HG02678 (cell line): ENCODE data around the gene TMEM185B.
"Not testable (repeated sequence)": the region's sequence is repeated elsewhere in the genome, so short reads cannot be mapped to it uniquely, and the experiment has no call there.

ENCODE experiments used
- ATAC-seq: cut with Tn5 transposase; IDR thresholded peaks from one replicate; pipeline ENCODE4 v1.9.1; 2021; ENCODE audit warnings: mild to moderate bottlenecking, moderate library complexity; ENCODE audit not compliant: unreplicated experiment

The TMEM185B gene

DNA sequence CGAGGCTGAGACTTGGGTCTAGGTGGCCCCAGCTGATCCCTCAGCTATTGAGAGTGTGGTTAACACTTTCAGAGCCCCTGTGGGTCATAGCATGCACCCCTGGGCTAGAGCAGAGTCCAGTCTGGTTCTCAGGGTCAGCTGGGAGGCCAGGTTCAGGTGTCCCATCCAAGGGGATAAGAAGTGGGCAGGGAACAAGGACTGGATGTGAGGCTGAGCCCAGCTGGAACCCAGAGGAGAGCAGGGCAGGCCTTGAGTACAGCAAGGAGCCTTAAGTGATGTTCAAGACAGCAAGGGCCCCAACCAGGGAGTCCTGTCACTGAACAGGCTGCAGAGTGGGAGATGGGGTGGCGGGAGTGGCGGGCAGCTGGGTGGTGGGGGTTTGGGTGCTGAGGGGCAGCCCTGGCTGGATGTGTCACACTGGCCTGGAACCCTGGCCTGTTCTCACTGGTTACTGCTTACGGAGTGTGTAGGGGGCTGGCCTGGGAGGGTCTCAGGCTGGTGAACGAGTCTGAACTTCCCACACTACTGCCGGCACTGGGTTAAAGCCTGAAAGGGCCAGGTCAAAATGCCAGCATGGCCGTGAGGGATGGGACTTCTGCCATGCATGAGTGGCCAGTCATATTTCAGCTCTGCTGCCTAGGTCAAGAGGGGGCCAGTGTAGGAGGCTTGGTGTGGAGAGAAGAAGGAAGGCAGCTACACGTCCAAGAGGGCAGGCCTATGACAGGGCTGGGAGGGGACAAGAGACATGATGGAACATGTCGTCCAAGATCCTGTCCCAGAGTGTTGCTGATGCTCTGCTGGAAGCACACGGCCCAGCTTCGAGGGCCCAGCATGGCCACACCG is 13.6 kb downstream of the TMEM185B start:
- no peak for ATAC-seq

GRCh38 chr2:120208381-120209353 is 14.5 kb downstream of the TMEM185B start:
- no peak for ATAC-seq

GRCh38 chr2:120206022-120206581 is 17.1 kb downstream of the TMEM185B start:
- ATAC-seq, result no peak

- no peak for ATAC-seq
Observed at GRCh38 chr2:120204945-120205670, 18.1 kb downstream of the TMEM185B start.

DNA sequence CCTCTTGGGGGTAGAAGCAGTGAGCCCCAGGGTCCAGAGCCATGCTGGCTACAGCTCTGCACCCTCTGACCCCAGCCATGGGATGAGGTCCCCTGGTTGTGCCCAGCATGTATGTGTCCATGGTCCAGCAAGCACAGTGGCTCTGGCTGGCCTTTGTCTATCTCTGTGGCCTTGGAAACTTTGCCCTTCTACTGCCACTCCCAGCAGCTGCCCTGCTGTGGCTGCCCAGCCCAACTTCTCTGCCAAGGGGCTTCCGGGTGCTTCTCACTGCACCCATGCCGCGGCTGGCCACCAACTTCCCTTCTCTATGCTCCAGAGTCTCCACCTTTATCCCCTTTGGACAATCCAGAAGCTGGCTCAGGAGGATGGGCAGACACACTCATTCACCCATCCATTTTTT is 18.8 kb downstream of the TMEM185B start:
- ATAC-seq, result no peak

DNA sequence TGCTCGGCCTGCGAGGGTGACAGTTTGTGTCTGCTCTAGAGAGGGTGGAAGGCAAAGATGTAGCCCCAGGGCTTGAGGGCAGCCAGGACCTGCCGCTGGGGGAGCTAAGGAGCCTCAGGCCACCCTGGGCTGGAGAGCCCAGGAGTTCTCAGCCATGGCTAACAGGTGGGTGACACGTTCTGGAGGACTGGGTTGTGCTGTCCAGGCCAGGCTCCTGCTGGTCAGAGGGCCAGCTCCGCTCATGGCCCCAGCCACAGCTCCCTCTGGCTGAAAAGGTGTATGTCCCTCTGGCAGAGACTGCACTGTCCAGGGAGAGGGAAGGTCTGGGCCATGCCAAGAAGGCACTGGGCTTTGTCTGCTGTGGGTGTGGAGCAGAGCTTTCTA is 19.2 kb downstream of the TMEM185B start:
- ATAC-seq, result no peak

GRCh38 chr2:120203251-120204021 is 19.8 kb downstream of the TMEM185B start:
- no peak for ATAC-seq

DNA sequence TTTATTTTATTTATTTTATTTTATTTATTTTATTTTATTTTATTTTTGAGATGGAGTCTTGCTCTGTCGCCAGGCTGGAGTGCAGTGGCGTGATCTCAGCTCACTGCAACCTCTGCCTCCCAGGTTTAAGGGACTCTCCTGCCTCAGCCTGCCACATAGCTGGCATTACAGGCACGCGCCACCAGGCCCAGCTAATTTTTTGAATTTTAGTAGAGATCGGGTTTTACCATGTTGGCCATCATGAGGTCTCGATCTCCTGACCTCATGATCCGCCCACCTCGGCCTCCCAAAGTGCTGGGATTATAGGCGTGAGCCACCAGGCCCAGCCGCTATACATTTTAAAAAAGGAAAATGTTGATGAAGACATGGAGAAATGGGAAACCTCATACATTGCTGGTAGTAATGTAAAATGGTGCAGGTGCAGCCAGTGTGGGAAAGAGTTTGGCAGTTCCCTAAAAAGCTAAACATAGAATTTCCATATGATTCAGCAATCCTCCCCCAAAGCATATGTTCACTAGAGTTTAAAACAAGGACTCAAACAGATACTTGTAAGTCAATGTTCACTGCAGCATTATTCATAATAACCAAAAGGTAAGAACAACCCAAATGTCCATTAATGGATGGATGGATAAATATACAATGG is 23.3 kb downstream of the TMEM185B start:
- ATAC-seq, result not testable (repeated sequence)

DNA sequence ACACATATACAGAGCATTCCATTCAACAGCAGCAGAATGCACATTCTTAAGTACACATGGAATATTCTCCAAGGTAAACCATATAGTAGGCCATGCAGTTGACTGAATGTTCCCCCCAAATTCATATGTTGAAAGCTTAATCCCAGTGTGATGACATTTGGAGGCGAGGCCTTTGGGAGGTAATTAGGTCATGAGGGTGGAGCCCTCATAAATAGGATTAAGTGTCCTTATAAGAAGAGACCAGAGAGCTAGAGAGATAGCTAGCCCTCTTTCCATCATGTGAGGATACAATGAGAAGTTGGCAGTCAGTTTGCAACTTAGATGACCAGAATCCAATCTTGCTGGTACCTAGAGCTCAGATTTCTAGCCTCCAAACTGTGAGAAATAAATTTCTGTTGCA is 27.6 kb downstream of the TMEM185B start:
- no peak for ATAC-seq

DNA sequence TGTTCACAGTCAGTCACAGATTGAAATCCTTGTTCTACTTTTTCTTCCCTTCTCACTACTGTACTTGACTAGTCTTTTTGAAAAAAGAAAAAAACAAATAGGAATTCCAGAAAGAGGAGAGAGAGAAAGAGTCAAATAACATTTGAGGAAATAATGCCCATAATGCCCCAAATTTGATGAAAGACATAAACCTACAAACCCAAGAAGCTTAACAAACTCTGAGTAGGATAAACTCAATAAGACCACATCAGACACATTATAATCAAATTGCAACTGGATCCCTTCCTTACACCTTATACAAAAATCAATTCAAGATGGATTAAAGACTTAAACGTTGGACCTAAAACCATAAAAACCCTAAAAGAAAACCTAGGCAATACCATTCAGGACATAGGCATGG is 30.9 kb downstream of the TMEM185B start:
- no peak for ATAC-seq

GRCh38 chr2:120189189-120189588 is 34.0 kb downstream of the TMEM185B start:
- no peak for ATAC-seq

GRCh38 chr2:120182019-120182560 is 41.1 kb downstream of the TMEM185B start:
- no peak for ATAC-seq

DNA sequence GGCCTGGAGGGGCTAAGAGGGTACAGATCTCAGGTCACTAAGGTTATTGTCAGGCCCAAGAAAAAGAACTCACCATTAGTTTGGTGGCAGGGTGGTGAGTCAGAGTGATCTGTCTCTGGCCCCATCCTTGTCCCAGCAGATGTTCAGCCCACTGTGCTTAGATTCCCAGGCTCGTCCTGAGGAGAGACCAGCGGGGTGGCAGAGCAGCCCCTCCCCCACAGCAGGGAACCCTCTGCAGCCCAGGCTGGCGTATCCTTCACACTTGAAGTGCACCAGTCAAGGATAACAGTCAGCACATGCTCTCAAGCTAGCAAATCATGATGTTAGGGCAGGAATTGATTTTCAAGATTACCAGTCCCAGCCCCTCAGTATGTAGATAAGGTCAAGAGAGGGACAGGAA is 43.1 kb downstream of the TMEM185B start:
- ATAC-seq, result no peak

DNA sequence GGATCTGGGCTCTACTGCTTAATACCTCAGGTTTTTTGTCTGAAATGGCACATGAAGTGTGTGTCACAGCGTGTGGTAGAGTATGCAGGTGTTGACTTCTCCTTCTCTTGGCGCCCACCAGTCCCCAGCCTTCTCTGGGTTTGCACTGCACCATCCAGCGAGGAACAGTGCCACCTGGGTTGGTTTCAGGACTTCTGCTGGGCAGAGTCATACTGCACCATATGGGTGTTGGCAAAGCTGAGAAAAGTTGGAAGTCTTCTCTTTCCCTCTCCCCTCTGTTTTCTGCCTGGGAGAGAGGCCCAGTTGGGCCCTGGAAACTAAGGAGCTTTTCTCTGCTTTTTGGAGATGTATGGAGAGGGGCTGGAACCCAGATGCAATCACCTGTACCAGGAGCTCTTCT is 43.8 kb downstream of the TMEM185B start:
- ATAC-seq, result no peak

- no peak for ATAC-seq
Observed at GRCh38 chr2:120177973-120178372, 45.2 kb downstream of the TMEM185B start.

GRCh38 chr2:120177001-120177621 is 46.1 kb downstream of the TMEM185B start:
- peak; percentile 97 for ATAC-seq

DNA sequence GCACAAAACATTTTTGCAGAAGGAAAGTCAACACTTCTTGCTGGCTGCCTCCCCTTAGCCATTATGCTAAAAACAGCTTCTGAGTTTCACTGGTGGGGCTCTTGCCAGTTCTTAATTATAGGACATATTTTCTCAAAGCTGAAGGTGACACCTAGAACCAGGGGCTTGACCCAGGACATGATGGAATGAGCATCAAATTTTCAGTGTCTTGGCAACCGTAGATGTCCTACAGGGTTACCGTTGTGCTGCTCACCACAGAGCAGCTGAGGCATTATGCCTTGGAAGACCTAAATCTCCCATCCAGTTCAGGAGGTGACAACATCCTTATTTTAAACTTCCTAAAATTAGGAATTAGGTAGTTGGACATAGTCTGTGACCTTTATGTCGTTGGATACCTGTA is 46.7 kb downstream of the TMEM185B start:
- ATAC-seq, result no peak

DNA sequence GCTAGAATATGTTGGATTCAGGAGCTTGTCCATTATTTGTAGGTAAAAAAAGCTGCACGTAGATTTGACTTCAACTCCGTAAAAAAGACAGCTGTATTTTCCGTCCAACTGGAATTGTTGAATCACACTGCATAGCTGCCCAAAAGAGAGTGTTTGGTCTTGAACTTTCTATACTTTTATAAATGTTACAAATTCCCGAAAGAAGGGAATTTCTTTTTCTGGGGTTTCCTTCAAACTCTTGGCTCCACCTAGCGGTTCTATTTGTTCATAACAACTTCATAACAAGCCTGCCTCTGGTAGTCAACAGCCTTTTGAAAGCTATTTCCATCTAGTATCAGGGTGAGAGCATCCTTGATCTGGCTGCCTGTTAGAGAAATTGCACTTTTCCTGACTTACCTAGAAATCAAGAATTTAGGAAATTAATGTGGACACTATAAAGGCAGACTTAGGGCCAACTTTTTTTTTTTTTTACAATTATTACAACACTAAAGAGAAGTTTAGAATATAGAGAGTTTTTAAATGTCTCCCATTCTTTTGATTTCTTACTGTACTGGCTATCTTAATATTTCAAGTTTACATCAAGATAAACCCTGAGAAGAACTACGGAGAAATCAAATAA is 48.1 kb downstream of the TMEM185B start:
- ATAC-seq, result no peak
